Fibroblast of lung (primary cell): Measurements from ENCODE around the gene PGLYRP1. TPM values are rescaled to one million over a fixed set of nuclear protein-coding genes. Genes with fewer than 3 reads are reported as not detected.

Experiments
- DNase-seq, 2 donors: peaks; one replicate each; pipeline versions ENCODE4 v3.0.0 to v3.0.0-alpha.2; 2010; ENCODE audit warnings: low read depth in 2 of 2
- H2AFZ ChIP-seq: 2 replicates; pipeline ENCODE4 v1.5.1; 2012; ENCODE audit warnings: low read length, control low read depth, inconsistent platforms
- H3K27ac ChIP-seq: 2 replicates; pipeline ENCODE4 v1.5.1; 2011; ENCODE audit warnings: low read length, control low read depth; ENCODE audit not compliant: insufficient read depth
- H3K27me3 ChIP-seq: 2 replicates; pipeline ENCODE4 v1.5.1; 2011; ENCODE audit warnings: mild to moderate bottlenecking, low read length; ENCODE audit not compliant: control insufficient read depth, insufficient read depth
- H3K36me3 ChIP-seq: 2 replicates; pipeline ENCODE4 v1.5.1; 2011; ENCODE audit warnings: low read length; ENCODE audit not compliant: control insufficient read depth, insufficient read depth
- H3K4me1 ChIP-seq: 2 replicates; pipeline ENCODE4 v1.5.1; 2011; ENCODE audit warnings: low read length; ENCODE audit not compliant: control insufficient read depth, insufficient read depth; ENCODE audit errors: extremely low read depth
- H3K4me2 ChIP-seq: 2 replicates; pipeline ENCODE4 v1.5.1; 2011; ENCODE audit warnings: low read length, control low read depth; ENCODE audit not compliant: insufficient read depth; ENCODE audit errors: extremely low read depth
- H3K4me3 ChIP-seq, 4 experiments: fragments of 200-600 bp in 1 of 4; sonication (generic) in 1 of 4; replicated peaks in 1 of 4; 2 replicates each; pipeline ENCODE4 v1.5.1; 2011 to 2016; ENCODE audit warnings: low read length in 4 of 4, low read depth in 3 of 4, mild to moderate bottlenecking in 3 of 4, control low read depth in 2 of 4, inconsistent platforms in 1 of 4, mixed read lengths in 1 of 4; ENCODE audit not compliant: insufficient read depth in 1 of 4; ENCODE audit errors: control extremely low read depth in 1 of 4
- H3K79me2 ChIP-seq: 2 replicates; pipeline ENCODE4 v1.5.1; 2012; ENCODE audit warnings: mild to moderate bottlenecking, low read length, inconsistent platforms; ENCODE audit not compliant: control insufficient read depth, insufficient read depth
- H3K9ac ChIP-seq: 2 replicates; pipeline ENCODE4 v1.5.1; 2011; ENCODE audit warnings: mild to moderate bottlenecking, low read length, control low read depth; ENCODE audit not compliant: insufficient read depth
- H3K9me3 ChIP-seq: 2 replicates; pipeline ENCODE4 v1.5.1; 2012; ENCODE audit warnings: low read depth, low read length; ENCODE audit not compliant: control insufficient read depth, insufficient read depth
- H4K20me1 ChIP-seq: 2 replicates; pipeline ENCODE4 v1.5.1; 2011; ENCODE audit warnings: low read length; ENCODE audit not compliant: control insufficient read depth, insufficient read depth; ENCODE audit errors: extremely low read depth
- EZH2 ChIP-seq: IDR thresholded peaks from 2 replicates; pipeline ENCODE4 v1.5.1; 2012; ENCODE audit warnings: low read length, control low read depth, mild to moderate bottlenecking; ENCODE audit errors: missing control alignments
- polyA plus RNA-seq, 2 donors: library from polyadenylated mRNA; depleted of rRNA in 1 of 2; stranded (reverse) in 1 of 2; unstranded in 1 of 2; fragments of >200 nt; gene quantifications; 2 replicates each; pipeline ENCODE4 v1.2.1, GENCODE V29; 2011 to 2012; ENCODE audit warnings: missing spikeins in 1 of 2
- total RNA-seq: library from RNA; depleted of rRNA; stranded (reverse); fragments of >200 nt; gene quantifications from 2 replicates; pipeline ENCODE4 v1.2.1, GENCODE V29; 2014
- TF ChIP-seq, protein P1 (sequence below), 2 donors: IDR thresholded peaks in 1 of 2; conservative IDR thresholded peaks in 1 of 2; 1 replicate in 1 of 2; 2 replicates in 1 of 2; pipeline ENCODE4 v1.5.1; 2011 to 2012; ENCODE audit warnings: low read length in 2 of 2, control low read depth in 1 of 2, inconsistent platforms in 1 of 2, low read depth in 1 of 2, mild to moderate bottlenecking in 1 of 2

PGLYRP1 gene
- total and polyA plus RNA-seq, 2 donors (not counting 1 experiment from before 2014, with no cell fraction given), result not detected

DNA sequence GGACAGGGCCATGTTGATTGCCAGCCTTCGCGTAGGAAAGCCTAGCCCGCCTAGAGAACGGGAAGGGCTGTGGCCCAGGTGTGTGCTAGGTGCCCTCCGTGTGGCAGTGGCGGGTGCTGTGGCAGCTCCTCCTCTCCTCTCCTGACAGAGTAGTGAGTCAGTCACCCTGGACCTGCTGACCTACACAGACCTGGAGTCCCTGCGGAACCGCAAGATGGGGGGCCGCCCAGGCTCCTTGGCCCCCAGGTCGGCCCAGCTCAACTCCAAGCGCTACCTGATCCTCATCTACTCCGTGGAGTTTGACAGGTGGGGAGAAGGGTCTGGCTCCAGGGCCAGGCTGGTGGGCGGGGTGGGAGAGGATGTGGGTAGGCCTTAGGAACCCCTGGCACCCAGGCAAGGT lies 16.4 kb downstream of the PGLYRP1 start:
- H3K9me3 ChIP-seq, result no peaks in the 10 kb centered on the region
- no peak for TF ChIP-seq EZH2
- TF ChIP-seq, protein P1, sequence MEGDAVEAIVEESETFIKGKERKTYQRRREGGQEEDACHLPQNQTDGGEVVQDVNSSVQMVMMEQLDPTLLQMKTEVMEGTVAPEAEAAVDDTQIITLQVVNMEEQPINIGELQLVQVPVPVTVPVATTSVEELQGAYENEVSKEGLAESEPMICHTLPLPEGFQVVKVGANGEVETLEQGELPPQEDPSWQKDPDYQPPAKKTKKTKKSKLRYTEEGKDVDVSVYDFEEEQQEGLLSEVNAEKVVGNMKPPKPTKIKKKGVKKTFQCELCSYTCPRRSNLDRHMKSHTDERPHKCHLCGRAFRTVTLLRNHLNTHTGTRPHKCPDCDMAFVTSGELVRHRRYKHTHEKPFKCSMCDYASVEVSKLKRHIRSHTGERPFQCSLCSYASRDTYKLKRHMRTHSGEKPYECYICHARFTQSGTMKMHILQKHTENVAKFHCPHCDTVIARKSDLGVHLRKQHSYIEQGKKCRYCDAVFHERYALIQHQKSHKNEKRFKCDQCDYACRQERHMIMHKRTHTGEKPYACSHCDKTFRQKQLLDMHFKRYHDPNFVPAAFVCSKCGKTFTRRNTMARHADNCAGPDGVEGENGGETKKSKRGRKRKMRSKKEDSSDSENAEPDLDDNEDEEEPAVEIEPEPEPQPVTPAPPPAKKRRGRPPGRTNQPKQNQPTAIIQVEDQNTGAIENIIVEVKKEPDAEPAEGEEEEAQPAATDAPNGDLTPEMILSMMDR (conservative IDR thresholded peaks at IDR 0.05 in 1 of 2, IDR thresholded peaks at IDR 0.05 in 1 of 2; ENCODE audit: low read depth in 1 of 2, low read length in 2 of 2), result no peak
- no peaks in the 10 kb centered on the region for H3K27me3 ChIP-seq
- H3K27ac ChIP-seq, result no peak overlapping the region
- no peak overlapping the region for H3K4me2 ChIP-seq
- no peaks in the 10 kb centered on the region for H3K36me3 ChIP-seq
- H3K4me3 ChIP-seq, result no peak overlapping the region
- no peaks in the 10 kb centered on the region for H3K4me1 ChIP-seq
- DNase-seq, result no peak
- no peak overlapping the region for H2AFZ ChIP-seq
- H3K9ac ChIP-seq, result no peak overlapping the region
- no peaks in the 10 kb centered on the region for H3K79me2 ChIP-seq
- no peaks in the 10 kb centered on the region for H4K20me1 ChIP-seq

DNA sequence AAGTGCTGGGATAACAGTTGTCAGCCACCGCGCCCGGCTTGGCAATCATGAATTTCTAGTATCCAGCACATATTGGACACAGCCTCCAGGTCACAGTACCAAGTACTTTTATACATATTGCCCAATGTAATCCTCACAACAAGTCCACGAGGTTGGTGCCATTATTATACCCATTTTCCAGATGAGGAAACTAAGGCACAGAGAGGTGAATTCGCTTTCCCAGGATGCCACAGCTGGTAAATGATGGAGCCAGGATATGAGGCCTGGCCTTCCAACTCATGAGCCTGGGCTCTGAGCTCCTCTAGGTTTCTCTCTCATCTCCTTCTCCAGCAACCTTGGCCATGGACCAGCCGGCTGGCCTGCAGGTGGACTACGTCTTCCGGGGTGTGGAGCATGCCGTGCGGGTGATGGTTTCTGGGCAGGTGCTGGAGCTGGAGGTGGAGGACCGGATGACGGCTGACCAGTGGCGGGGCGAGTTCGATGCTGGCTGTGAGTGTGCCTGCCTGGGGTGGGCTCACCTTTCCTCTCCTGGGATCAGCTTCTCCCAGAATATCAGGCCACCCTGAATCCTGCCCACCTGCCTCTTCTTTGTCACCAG lies 20.1 kb downstream of the PGLYRP1 start:
- no peaks in the 10 kb centered on the region for H3K4me1 ChIP-seq
- H3K27ac ChIP-seq, result no peak overlapping the region
- no peaks in the 10 kb centered on the region for H3K9me3 ChIP-seq
- H3K4me3 ChIP-seq, result no peak overlapping the region
- TF ChIP-seq, protein P1 (conservative IDR thresholded peaks at IDR 0.05 in 1 of 2, IDR thresholded peaks at IDR 0.05 in 1 of 2; ENCODE audit: low read depth in 1 of 2, low read length in 2 of 2), result no peak
- no peak for TF ChIP-seq EZH2
- H3K27me3 ChIP-seq, result no peaks in the 10 kb centered on the region
- H3K9ac ChIP-seq, result no peak overlapping the region
- no peaks in the 10 kb centered on the region for H3K36me3 ChIP-seq
- H4K20me1 ChIP-seq, result no peaks in the 10 kb centered on the region
- H3K4me2 ChIP-seq, result no peak overlapping the region
- no peaks in the 10 kb centered on the region for H3K79me2 ChIP-seq
- no peak overlapping the region for H2AFZ ChIP-seq
- no peak for DNase-seq

DNA sequence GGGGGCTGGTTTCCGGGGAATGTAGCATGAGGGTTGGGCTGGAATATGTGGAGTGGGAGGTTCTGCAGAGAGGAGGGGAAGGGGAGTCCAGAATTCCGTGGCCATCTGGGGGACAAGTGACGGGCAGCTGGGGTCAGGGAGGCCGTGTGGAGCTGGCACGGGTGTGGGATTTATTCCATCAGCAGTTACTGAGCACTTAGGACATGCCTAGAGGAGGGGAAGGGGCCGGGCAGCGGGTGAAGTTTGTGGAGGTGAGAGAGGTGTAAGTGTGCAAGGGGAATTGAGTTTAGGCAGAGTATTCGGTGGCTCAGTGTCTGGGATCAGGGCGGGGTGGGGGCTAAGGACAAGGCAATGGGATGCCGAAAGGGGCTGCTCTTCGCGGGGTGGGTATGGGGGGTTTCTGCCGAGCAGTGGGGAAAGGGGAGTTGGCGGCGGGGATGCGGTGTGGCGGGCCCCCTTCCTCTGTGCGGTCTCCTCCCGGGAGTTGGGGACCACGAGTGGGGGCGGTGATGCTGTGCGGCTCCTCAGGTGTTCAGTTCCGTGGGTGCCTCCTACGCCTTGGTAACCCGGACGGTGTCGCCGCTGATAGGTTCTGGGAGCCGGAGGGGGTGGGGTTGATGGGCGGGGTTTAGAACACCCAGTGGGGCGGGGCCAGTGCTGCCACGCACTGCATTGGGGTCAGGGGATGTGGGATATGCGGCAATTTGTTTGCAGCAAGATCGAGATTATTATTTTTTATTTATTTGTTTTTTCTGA lies 22.2 kb downstream of the PGLYRP1 start:
- Histone ChIP-seq H3K4me1 (no peaks in the 10 kb centered on the region), H2AFZ (no peak overlapping the region), H3K79me2 (no peaks in the 10 kb centered on the region), H3K36me3 (peaks cover 3% of the 10 kb centered on the region), H3K9ac (no peak overlapping the region), H3K27me3 (no peaks in the 10 kb centered on the region), H3K27ac (no peak overlapping the region), H4K20me1 (no peaks in the 10 kb centered on the region), H3K4me2 (peak overlapping the region; percentile 51), H3K9me3 (no peaks in the 10 kb centered on the region), H3K4me3 (peak overlapping the region in 1 of 4 experiments; percentile 20)
- TF ChIP-seq, protein P1 (conservative IDR thresholded peaks at IDR 0.05 in 1 of 2, IDR thresholded peaks at IDR 0.05 in 1 of 2; ENCODE audit: low read depth in 1 of 2, low read length in 2 of 2), result no peak
- TF ChIP-seq EZH2, result no peak
- no peak for DNase-seq
